Measurements from ENCODE around the gene THNSL1. TPM values are rescaled to one million over a fixed set of nuclear protein-coding genes. Genes with fewer than 3 reads are reported as not detected.

Gene THNSL1
- total and polyA plus RNA-seq, 2 of the 13 experiments (the other 11 are each of a cell fraction or from before 2014, with no cell fraction given), result 1.3 to 3.8 TPM

DNA sequence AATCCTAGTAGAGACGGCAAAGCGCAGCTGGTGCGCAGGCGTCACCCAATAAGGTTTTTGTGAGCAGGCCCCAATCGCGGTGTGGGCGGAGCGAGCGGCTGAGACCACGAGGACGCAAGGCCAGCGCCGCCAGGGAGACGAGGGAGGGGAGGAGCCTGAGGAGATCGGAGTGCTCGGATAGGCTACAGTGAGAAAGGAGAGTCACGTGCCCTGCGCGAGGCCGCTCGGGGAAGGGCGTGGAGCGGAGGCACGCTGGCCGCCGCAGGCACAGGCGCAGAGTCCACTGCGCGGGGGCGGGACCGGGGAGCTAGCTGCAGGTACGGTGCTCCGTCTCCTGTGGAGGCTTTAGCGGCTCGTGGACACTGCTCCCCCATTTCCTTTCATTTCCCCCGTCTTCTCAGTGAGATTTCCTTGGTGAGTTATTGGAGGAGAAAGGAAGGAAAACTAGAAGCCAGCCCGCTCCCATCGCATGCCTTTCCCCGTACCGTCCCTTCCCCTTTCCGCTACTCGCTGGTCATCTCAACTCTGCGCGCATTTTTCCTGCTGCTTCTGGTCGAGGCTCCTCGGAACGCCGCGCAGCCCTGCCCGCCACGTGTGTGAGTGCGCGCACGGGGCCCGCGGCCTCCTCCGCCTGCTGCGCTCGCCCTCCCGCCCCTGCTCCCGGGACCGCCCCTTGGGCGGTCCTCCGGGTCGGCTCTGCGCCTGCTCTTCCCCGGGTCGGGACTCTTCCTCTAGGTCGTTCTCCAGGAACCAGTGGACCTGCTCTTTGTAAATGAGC, at the start of gene THNSL1 (continued):
- peak; percentile 92 for TF ChIP-seq TEF (CRISPR knock-in tag; IDR thresholded peaks at IDR 0.05)
- peak; percentile 70 for TF ChIP-seq KLF6 (CRISPR knock-in tag; IDR thresholded peaks at IDR 0.05)
- no peak; the same call in 1 of the 2 replicates for TF ChIP-seq THAP8 (CRISPR knock-in tag; IDR thresholded peaks at IDR 0.05; ENCODE audit: borderline replicate concordance)
- TF ChIP-seq YY1 (IDR thresholded peaks at IDR 0.05; ENCODE audit: insufficient read depth, insufficient replicate concordance, low read depth, low read length), result no peak
- 0 out of 2 replicates have a peak, but pooled peaks have one; percentile 40 for TF ChIP-seq TSC22D2 (CRISPR knock-in tag; IDR thresholded peaks at IDR 0.05; ENCODE audit: borderline replicate concordance)
- no peak; the same call in 1 of the 2 replicates for TF ChIP-seq EHMT2 (IDR thresholded peaks at IDR 0.05; ENCODE audit: borderline replicate concordance, low read depth, low read length)
- peak; percentile 87 for TF ChIP-seq UBTF (CRISPR knock-in tag; IDR thresholded peaks at IDR 0.05)
- no peak; the same call in 1 of the 2 replicates for TF ChIP-seq ATF5 (CRISPR knock-in tag; IDR thresholded peaks at IDR 0.05; ENCODE audit: low read depth)
- no peak for TF ChIP-seq ZHX2 (IDR thresholded peaks at IDR 0.05; ENCODE audit: low read depth)
- TF ChIP-seq ZHX2 (CRISPR knock-in tag; IDR thresholded peaks at IDR 0.05; ENCODE audit: borderline replicate concordance), result peak; percentile 98
- TF ChIP-seq U2AF2 (IDR thresholded peaks at IDR 0.05; ENCODE audit: low read depth, low read length), result no peak
- peak; percentile 93 for TF ChIP-seq IKZF4 (CRISPR knock-in tag; IDR thresholded peaks at IDR 0.05; ENCODE audit: borderline replicate concordance, low read depth, not compliant biosample characterization)
- no peak for TF ChIP-seq CBX2 (IDR thresholded peaks at IDR 0.05; ENCODE audit: low read depth, low read length)
- peak; percentile 73; the same call in 1 of the 2 replicates for TF ChIP-seq CBX2 (CRISPR knock-in tag; IDR thresholded peaks at IDR 0.05; ENCODE audit: low read depth)
- TF ChIP-seq ZFP37 (CRISPR knock-in tag; IDR thresholded peaks at IDR 0.05; ENCODE audit: borderline replicate concordance), result peak; percentile 95
